ENCODE results near the gene VPS8.

Gene VPS8

GRCh38 chr3:184812662-184813042 is 686 bp downstream of the VPS8 start:
- peak; percentile 19 for DNase-seq

- DNase-seq, result no peak
Measured at GRCh38 chr3:184813357-184813756, 1.4 kb downstream of the VPS8 start.

GRCh38 chr3:184814214-184814613 is 2.2 kb downstream of the VPS8 start:
- no peak for DNase-seq

- DNase-seq, result peak; percentile 18
Measured at GRCh38 chr3:184815046-184815930, 3.3 kb downstream of the VPS8 start.

- DNase-seq, result no peak
Measured at GRCh38 chr3:184816614-184817013, 4.6 kb downstream of the VPS8 start.

- no peak for DNase-seq
Measured at GRCh38 chr3:184820525-184820924, 8.6 kb downstream of the VPS8 start.

GRCh38 chr3:184821034-184821433 is 9.1 kb downstream of the VPS8 start:
- no peak for DNase-seq

GRCh38 chr3:184822081-184822480 is 10.1 kb downstream of the VPS8 start:
- DNase-seq, result no peak

GRCh38 chr3:184822654-184823053 is 10.7 kb downstream of the VPS8 start:
- no peak for DNase-seq

GRCh38 chr3:184823990-184824389 is 12.0 kb downstream of the VPS8 start:
- DNase-seq, result no peak

GRCh38 chr3:184825121-184825820 is 13.3 kb downstream of the VPS8 start:
- DNase-seq, result no peak

- DNase-seq, result no peak
Measured at GRCh38 chr3:184827572-184827971, 15.6 kb downstream of the VPS8 start.

- DNase-seq, result no peak
Measured at GRCh38 chr3:184832044-184832443, 20.1 kb downstream of the VPS8 start.

- no peak for DNase-seq
Measured at GRCh38 chr3:184832903-184833302, 20.9 kb downstream of the VPS8 start.

GRCh38 chr3:184836090-184836822 is 24.3 kb downstream of the VPS8 start:
- no peak for DNase-seq

- no peak for DNase-seq
Measured at GRCh38 chr3:184842433-184842832, 30.5 kb downstream of the VPS8 start.

- DNase-seq, result no peak
Measured at GRCh38 chr3:184845819-184846218, 33.9 kb downstream of the VPS8 start.

- no peak for DNase-seq
Measured at GRCh38 chr3:184846496-184846895, 34.5 kb downstream of the VPS8 start.

GRCh38 chr3:184848934-184849333 is 37.0 kb downstream of the VPS8 start:
- no peak for DNase-seq

- no peak for DNase-seq
Measured at GRCh38 chr3:184850201-184850600, 38.2 kb downstream of the VPS8 start.

GRCh38 chr3:184857099-184857498 is 45.1 kb downstream of the VPS8 start:
- no peak for DNase-seq

GRCh38 chr3:184864000-184864399 is 52.0 kb downstream of the VPS8 start:
- no peak for DNase-seq

- no peak for DNase-seq
Measured at GRCh38 chr3:184868477-184868876, 56.5 kb downstream of the VPS8 start.

- DNase-seq, result no peak
Measured at GRCh38 chr3:184872200-184872599, 60.2 kb downstream of the VPS8 start.

Data from stimulated activated CD4-positive, alpha-beta T cell treated with anti-CD3 and anti-CD28 coated beads, Interleukin-4, amount 100 ng/mL, for 24 hours (primary cell).